ENCODE results near the gene OR4E2.
"Not testable (repeated sequence)": the region's sequence is repeated elsewhere in the genome, so short reads cannot be mapped to it uniquely, and the experiment has no call there.

OR4E2 gene

GRCh38 chr14:21653331-21653885 is at the start of gene OR4E2:
OR4E2 (plus strand) TSS chr14:21653835; CDS start chr14:21665083, 11,248 bp downstream.
- no peak for DNase-seq

GRCh38 chr14:21612324-21612723 is 41.3 kb upstream of the OR4E2 start:
- DNase-seq = no peak

DNA sequence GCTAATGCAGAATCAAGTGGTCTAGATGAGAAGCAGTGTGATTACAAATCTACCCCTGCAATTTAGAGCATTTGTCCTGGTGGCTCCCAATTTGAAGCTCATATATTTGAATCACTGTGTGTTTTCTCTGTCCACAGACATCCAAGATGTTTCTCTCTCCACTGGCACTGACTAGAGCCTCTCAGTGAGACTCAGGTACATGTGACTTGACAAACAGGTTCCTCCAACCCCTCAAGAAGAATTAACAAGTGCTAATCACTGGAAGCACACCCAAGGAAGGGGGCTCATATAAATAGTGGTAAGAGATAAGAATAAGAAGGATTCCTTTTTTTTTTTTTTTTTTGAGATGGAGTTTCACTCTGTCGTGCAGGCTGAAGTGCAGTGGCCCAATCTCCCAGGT is 39.4 kb upstream of the OR4E2 start:
- DNase-seq = no peak

- DNase-seq = no peak
These were observed 36.0 kb upstream of the OR4E2 start for GRCh38 chr14:21617614-21618013.

GRCh38 chr14:21626491-21627230 is 27.0 kb upstream of the OR4E2 start:
- no peak for DNase-seq

DNA sequence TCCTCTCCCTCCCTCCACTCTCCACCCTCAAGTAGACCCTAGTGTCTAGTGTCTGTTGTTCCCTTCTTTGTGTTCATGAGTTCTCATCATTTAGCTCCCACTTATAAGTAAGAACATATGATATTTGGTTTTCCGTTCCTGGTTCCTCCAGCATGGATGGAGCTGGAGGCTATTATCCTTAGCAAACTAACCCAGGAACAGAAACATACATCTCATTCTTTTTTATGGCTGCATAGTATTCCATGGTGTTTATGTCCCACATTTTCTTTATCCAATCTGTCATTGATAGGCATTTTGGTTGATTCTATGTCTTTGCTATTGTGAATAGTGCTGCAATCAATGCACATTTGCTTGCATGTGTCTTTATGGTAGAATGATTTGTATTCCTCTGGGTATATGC is 23.1 kb upstream of the OR4E2 start:
- not testable (repeated sequence) for DNase-seq

DNA sequence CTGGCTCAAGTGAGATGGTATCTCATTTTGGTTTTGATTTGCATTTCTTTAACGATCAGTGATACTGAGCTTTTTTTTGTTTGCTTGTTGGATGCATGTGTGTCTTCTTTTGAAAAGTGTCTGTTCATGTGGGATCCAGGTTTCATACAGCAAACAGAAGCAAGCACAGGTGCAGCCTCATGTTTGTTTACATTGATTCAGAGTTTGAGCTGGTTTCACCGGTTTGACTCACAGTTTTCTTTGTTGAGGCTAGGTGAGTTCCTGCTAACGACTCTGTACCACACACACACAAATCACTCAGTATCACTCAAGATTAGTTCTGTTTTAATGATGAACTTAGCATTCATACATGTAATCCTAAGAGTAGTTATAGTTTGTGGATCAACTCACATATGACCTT is 22.6 kb upstream of the OR4E2 start:
- DNase-seq = no peak

DNA sequence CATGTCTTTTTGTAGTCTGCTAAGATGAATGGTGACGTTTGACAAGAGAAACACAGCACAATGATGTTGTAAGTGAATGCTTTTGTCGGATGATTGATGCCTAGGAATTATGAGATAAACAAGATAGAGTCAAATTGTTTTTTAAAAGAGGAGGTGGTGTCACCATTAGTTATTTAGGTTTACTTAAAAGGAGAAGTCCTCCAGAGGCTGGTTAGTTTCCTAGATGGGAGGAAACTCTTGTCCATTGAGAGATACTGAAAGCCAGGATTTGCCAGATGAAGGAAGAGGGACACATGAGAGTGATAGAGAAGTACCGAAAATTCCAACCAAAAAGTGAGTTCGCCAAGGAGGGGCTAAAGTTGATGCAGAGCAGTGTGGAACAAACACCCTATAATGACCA is 18.8 kb upstream of the OR4E2 start, which contains the start of gene OR10G2:
OR10G2 (minus strand) TSS at position 101 of the 400 bp plus-strand sequence; CDS start at position 3, 98 bp downstream.
- no peak for DNase-seq

GRCh38 chr14:21642683-21643082 is 11.0 kb upstream of the OR4E2 start:
- no peak for DNase-seq

- no peak for DNase-seq
These were observed 10.2 kb upstream of the OR4E2 start for GRCh38 chr14:21643407-21643806.

DNA sequence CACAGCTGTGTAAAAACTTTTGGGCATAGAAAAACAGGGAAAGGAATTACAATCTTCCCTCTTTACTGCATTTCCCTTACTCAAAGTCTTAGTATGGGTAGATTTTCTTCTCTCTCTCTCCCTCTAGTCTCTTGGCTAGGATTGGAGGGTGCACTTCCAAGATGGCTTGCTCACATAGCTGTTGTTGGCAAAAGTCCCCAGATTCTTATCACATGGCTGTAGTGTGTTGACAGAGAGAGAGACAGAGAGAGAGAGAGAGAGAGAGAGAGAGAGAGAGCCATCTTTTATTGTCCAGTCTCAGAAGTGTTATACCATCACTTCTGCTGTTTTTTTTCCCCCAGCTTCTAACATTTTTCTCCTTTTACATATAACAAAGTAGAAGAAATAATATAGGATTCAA is 6.3 kb upstream of the OR4E2 start:
- DNase-seq = no peak

GRCh38 chr14:21652209-21652808 is 1.3 kb upstream of the OR4E2 start:
- no peak for DNase-seq

GRCh38 chr14:21654215-21654614 is 580 bp downstream of the OR4E2 start:
- DNase-seq = no peak

- DNase-seq = no peak
These were observed 3.3 kb downstream of the OR4E2 start for GRCh38 chr14:21656980-21657379.

- no peak for DNase-seq
These were observed 14.7 kb downstream of the OR4E2 start for GRCh38 chr14:21668377-21668776.

- DNase-seq = no peak
These were observed 15.6 kb downstream of the OR4E2 start for GRCh38 chr14:21669284-21669683.

GRCh38 chr14:21671371-21671770 is 17.7 kb downstream of the OR4E2 start:
- DNase-seq = no peak

GRCh38 chr14:21672116-21672515 is 18.5 kb downstream of the OR4E2 start:
- no peak for DNase-seq

DNA sequence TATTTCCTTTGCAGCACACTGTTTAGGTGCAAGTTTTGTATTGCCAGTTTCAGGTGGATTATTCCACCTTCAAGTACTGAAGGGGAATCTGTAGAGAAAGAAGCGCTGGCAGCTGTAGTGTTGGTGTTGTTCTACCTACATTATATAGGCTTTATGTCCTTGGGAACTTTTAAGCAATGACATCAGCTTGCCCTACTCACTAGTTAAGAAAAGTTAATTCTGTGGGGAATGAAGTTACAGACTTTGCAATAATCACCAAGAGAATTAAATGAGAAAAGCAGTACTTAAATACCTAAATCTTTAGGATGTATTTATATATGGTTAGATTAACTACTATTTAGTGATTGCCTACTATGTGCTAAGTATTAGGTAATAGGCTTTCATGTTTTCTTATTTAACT is 20.1 kb downstream of the OR4E2 start, which contains the start of gene OR4E1:
OR4E1 (minus strand) TSS at position 101 of the 400 bp plus-strand sequence. CDS start 2,883 bp downstream, outside the sequence.
- DNase-seq = no peak

GRCh38 chr14:21675566-21675965 is 21.9 kb downstream of the OR4E2 start:
- DNase-seq = no peak

DNA sequence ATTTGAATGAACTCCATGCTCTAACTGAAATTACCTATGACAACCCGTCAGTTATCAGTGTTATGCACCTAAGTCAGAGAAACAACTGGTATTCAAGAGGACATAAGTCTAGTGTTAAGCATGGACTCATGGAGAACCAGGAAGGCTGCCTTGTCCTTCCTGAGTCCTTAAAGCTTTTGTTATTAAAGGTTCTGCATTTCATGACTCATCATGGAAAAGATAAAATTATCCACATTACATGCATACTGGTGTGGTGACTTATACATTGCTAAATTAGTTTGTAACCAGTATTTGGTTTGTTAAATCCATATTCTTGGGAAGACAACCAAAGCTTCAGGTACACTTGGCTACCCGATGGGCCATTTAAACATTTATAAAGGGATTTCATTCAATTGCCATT is 26.4 kb downstream of the OR4E2 start:
- no peak for DNase-seq

DNA sequence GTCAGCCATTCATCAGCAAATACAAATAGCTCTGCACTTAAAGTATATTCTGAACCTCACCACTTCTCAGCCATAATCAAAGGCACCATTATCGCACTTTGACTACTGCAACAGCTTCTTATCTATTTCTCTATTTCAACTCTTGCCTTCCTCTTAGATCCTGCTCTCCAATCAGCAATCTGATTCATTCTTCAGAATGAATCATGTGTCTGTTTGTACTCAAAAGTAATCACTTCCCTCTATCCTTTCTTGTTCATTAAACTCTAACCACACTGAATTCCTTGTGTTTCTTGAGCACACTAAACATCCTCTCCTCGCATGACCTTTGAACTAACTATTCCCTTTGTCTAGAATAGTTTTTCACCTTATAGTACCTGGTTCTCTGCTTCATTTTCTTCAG is 32.8 kb downstream of the OR4E2 start:
- no peak for DNase-seq

- DNase-seq = no peak
These were observed 40.8 kb downstream of the OR4E2 start for GRCh38 chr14:21694425-21694824.

- not testable (repeated sequence) for DNase-seq
These were observed 44.0 kb downstream of the OR4E2 start for GRCh38 chr14:21697662-21698061.

All from MV-4-11 (cell line).